HCT116 (cell line): ENCODE data around the gene OR6N2.

Experiments
- EZH2 ChIP-seq: fragments of 200-600 bp; sonication (generic); IDR thresholded peaks from 2 replicates; pipeline ENCODE4 v1.6.1; 2017; ENCODE audit warnings: antibody characterized with exemption, mixed run types
- EZH2phosphoT487 ChIP-seq: fragments of 200-600 bp; IDR thresholded peaks from 2 replicates; pipeline ENCODE4 v1.6.1; 2018; ENCODE audit warnings: antibody characterized with exemption, borderline replicate concordance
- POLR2A ChIP-seq: IDR thresholded peaks from 2 replicates; pipeline ENCODE4 v1.7.0; 2011; ENCODE audit warnings: borderline replicate concordance; ENCODE audit not compliant: insufficient read depth, insufficient read length; ENCODE audit errors: extremely low read depth
- POLR2AphosphoS5 ChIP-seq: IDR thresholded peaks from 2 replicates; pipeline ENCODE4 v1.6.1; 2011; ENCODE audit warnings: mild to moderate bottlenecking, low read depth, low read length, moderate library complexity
- RAD21 ChIP-seq: IDR thresholded peaks from 2 replicates; pipeline ENCODE4 v1.6.1; 2012; ENCODE audit warnings: low read depth, mild to moderate bottlenecking
- SP1 ChIP-seq: IDR thresholded peaks from 2 replicates; pipeline ENCODE4 v1.6.1; 2012; ENCODE audit warnings: low read depth
- TCF7L2 ChIP-seq: IDR thresholded peaks from 2 replicates; pipeline ENCODE4 v1.7.0; 2011; ENCODE audit warnings: borderline replicate concordance, inconsistent platforms; ENCODE audit not compliant: insufficient read depth, insufficient read length; ENCODE audit errors: extremely low read depth
- YY1 ChIP-seq: IDR thresholded peaks from 2 replicates; pipeline ENCODE4 v1.6.1; 2011; ENCODE audit warnings: low read length, low read depth, moderate library complexity, mild to moderate bottlenecking; ENCODE audit not compliant: insufficient replicate concordance; ENCODE audit errors: extremely low read depth
- ZNF274 ChIP-seq: fragments of 200-500 bp; sonication (Bioruptor generic); IDR thresholded peaks from 2 replicates; pipeline ENCODE4 v1.6.1; 2014; ENCODE audit warnings: mild to moderate bottlenecking, low read depth, low read length, inconsistent platforms
- TF ChIP-seq, protein P1 (sequence below), 3 experiments: fragments of 200-600 bp in 1 of 3; sonication (generic) in 1 of 3; IDR thresholded peaks in 2 of 3; conservative IDR thresholded peaks in 1 of 3; 2 replicates each; pipeline ENCODE4 v1.5.1; 2012 to 2017; ENCODE audit warnings: low read depth in 2 of 3, low read length in 2 of 3, antibody characterized with exemption in 1 of 3, borderline replicate concordance in 1 of 3, control low read depth in 1 of 3, mild to moderate bottlenecking in 1 of 3, mixed read lengths in 1 of 3, mixed run types in 1 of 3, moderate library complexity in 1 of 3; ENCODE audit not compliant: insufficient read depth in 1 of 3
- TF ChIP-seq, protein P2 (sequence below): IDR thresholded peaks from 2 replicates; pipeline ENCODE4 v1.6.1; 2012

DNA sequence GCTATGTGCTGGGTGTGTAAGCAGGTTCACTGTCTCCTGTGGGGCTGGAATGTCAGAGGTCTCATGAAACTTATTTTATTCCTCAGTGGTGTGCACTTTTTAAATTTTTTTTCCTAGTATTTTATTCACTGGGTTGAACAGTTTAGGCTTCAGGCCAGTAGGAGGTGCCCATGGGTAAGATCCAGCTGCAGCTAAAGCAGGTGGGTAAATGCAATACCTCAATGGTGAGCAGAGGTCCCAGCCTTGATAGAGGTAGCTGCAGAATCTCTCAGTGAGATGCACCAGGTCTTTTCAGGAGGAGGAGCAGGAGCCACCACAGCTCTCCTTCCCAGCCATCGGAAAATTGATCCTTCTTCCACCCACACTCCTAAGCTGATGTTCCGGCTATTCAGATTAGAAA, 12.6 kb upstream of the OR6N2 start:
- TF ChIP-seq EZH2phosphoT487, result no peak
- no peak for TF ChIP-seq EZH2
- no peak for TF ChIP-seq POLR2A
- TF ChIP-seq, protein P1, sequence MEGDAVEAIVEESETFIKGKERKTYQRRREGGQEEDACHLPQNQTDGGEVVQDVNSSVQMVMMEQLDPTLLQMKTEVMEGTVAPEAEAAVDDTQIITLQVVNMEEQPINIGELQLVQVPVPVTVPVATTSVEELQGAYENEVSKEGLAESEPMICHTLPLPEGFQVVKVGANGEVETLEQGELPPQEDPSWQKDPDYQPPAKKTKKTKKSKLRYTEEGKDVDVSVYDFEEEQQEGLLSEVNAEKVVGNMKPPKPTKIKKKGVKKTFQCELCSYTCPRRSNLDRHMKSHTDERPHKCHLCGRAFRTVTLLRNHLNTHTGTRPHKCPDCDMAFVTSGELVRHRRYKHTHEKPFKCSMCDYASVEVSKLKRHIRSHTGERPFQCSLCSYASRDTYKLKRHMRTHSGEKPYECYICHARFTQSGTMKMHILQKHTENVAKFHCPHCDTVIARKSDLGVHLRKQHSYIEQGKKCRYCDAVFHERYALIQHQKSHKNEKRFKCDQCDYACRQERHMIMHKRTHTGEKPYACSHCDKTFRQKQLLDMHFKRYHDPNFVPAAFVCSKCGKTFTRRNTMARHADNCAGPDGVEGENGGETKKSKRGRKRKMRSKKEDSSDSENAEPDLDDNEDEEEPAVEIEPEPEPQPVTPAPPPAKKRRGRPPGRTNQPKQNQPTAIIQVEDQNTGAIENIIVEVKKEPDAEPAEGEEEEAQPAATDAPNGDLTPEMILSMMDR (IDR thresholded peaks at IDR 0.05 in 2 of 3, conservative IDR thresholded peaks at IDR 0.05 in 1 of 3; ENCODE audit: borderline replicate concordance in 1 of 3, insufficient read depth in 1 of 3, low read depth in 2 of 3, low read length in 2 of 3), result peak in 2 of 3 experiments; percentile 14 to 25; a peak in 3 of 6 replicates
- TF ChIP-seq, protein P2, sequence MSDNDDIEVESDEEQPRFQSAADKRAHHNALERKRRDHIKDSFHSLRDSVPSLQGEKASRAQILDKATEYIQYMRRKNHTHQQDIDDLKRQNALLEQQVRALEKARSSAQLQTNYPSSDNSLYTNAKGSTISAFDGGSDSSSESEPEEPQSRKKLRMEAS, result no peak
- no peak for TF ChIP-seq YY1
- TF ChIP-seq POLR2AphosphoS5, result no peak
- TF ChIP-seq SP1, result no peak
- TF ChIP-seq ZNF274, result no peak
- no peak for TF ChIP-seq RAD21
- no peak for TF ChIP-seq TCF7L2
